ENCODE data around the gene ATP11A. TPM values are rescaled to one million over a fixed set of nuclear protein-coding genes. Genes with fewer than 3 reads are reported as not detected.

Gene ATP11A
- total RNA-seq, 1 donor from 2014 or later, result 80.6 TPM

DNA sequence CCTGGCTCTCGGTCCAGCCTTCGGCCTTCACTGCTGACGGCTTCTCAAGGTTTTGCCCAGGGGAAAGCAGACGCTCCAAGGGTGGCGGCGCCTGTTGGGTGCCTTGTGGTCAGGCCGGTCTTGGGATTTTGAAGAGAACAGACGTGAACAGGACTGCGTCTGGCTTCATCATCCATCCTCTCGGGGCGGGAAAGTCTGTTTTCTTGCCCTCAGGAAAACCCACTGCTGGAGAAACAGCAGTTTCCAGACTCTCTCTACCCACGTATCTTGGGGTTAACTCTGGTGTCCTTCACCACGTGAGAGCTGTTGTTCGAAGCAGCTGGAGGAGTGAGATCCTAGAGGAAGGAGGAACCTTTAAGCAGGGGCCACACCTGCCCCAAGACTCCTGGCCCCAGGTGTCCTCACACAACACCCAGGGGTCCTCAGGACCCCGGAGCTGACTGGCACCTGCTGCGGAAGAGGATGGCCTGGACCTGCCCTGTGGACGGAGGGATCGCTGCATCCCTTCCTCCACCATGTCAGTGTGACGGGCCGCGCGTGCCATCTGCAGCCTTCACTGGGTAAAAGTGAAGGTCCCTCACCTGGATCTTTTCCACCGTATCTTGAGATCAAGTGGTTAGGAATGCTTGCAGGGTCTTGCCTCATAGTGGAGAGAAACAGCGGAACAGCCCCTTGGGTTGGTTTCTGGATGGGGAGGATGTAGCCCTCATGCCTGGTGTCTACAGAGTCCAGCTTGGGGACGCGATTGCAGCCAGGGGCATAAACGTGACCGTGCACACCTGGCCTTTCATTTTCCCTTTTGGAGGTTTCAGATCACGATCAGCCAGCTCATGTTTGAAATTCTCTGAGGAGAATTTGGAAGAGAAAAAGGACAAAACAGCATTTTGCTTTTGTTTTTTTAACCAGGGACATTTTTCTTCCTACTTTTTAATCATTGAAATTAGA, 209.7 kb downstream of the ATP11A start:
- Mint-ChIP-seq H3K36me3 (ENCODE audit: low read depth) (no peaks in the 10 kb centered on the region), H3K9me3 (no peaks in the 10 kb centered on the region), H3K27me3 (peaks cover 5% of the 10 kb centered on the region), H3K4me1 (no peaks in the 10 kb centered on the region), H3K4me3 (no peak overlapping the region), H3K27ac (no peak overlapping the region)
- DNase-seq, result no peak
- intact Hi-C loops (cut with micrococcal nuclease), result no loop called here

DNA sequence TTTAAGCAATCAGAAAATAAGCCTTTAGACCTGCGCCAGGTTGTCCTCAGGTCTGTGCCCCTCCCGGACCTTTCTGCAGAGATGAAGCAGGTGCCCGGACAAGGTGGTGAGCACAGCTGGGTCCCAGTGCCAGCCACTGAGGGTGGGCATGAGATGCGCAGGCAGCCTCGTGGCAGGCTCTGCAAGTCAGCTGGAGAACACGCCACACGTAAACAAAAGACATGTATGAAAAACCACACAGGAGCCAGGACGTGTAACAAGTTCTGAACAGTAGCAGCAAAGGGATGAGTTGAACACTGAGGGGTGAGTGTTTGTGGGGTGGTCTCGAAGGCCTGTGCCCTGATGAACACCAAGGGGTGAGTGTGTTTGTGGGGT, 210.4 kb downstream of the ATP11A start:
- no peak overlapping the region for H3K27ac Mint-ChIP-seq
- H3K9me3 Mint-ChIP-seq, result no peaks in the 10 kb centered on the region
- no peak for DNase-seq
- peaks cover 5% of the 10 kb centered on the region for H3K27me3 Mint-ChIP-seq
- H3K36me3 Mint-ChIP-seq (ENCODE audit: low read depth), result no peaks in the 10 kb centered on the region
- intact Hi-C loops (cut with micrococcal nuclease), result no loop called here
- H3K4me3 Mint-ChIP-seq, result no peak overlapping the region
- H3K4me1 Mint-ChIP-seq, result no peaks in the 10 kb centered on the region

DNA sequence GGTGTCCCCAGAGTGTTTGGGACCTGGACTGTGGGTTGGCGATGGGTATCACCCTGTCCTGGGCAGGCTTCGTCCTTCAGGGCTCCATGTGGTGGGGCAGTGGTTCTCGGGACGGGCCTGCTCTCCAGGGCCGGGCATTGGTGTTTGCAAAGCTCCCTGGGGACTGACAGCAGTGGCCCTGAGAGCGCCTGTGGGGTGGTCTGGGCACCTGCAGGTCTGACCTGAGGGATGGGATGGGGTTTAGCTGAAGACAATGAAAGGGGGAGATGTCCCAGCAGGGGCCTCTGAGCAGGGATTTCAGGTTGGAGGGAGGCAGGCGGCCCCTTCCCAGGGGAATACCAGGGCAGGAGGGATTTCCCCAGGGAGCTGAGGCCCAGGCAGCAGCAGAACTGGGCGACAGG, 210.9 kb downstream of the ATP11A start:
- DNase-seq, result no peak
- Mint-ChIP-seq H3K27me3 (peaks cover 3% of the 10 kb centered on the region), H3K27ac (no peak overlapping the region), H3K4me1 (no peaks in the 10 kb centered on the region), H3K36me3 (ENCODE audit: low read depth) (no peaks in the 10 kb centered on the region), H3K9me3 (no peaks in the 10 kb centered on the region), H3K4me3 (no peak overlapping the region)
- intact Hi-C loops (cut with micrococcal nuclease), result no loop called here

DNA sequence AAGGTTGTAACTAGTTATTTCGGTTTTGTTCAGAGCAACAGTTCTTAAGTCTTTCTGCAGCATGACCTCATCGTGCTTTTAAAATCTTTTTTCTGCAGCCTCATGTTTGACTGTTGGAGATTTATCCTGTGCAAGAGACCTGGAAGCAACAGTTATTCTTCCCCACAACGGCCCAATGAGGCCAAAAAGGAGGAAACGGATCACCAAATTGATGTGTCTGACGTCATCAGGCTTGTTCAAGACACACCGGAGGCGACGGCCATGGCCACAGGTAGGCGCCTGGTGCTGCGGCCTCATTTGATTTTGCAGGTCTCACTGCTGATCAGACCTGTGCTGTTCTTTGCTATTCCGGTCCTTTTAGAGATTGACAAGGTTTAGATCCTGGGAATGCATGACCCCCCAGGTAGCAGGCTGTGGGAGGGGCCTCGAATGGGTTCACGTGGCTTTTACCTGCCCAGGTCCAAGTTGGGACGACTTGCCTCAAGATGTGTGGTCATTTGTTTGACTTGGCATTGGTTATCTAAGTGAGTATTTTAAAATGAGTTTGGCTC, 212.3 kb downstream of the ATP11A start:
- H3K36me3 Mint-ChIP-seq (ENCODE audit: low read depth), result no peaks in the 10 kb centered on the region
- H3K4me1 Mint-ChIP-seq, result no peaks in the 10 kb centered on the region
- H3K9me3 Mint-ChIP-seq, result no peaks in the 10 kb centered on the region
- H3K27me3 Mint-ChIP-seq, result no peaks in the 10 kb centered on the region
- DNase-seq, result no peak
- H3K4me3 Mint-ChIP-seq, result no peak overlapping the region
- H3K27ac Mint-ChIP-seq, result no peak overlapping the region
- intact Hi-C loops (cut with micrococcal nuclease), result no loop called here

DNA sequence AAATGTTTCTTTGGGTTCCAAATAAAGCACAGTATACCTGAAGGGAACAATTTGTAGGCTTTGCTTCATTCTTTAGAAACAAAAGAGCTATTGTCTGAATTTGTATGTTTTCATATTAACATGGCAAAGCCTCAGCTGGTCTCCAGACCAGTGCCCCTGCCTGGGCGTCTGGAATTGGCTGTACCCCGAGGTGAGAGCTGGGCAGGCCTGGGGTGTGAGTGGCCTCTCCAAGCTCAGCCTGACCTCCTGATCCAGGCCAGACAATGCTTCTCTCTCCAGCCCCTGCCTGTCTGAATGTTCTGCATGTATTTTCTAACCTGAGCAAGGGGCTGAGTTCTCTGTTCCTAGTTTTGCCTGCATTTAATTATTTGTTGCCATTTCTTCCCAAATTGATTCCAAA, 212.8 kb downstream of the ATP11A start:
- Mint-ChIP-seq H3K4me3 (no peak overlapping the region), H3K9me3 (no peaks in the 10 kb centered on the region), H3K27ac (no peak overlapping the region), H3K36me3 (ENCODE audit: low read depth) (no peaks in the 10 kb centered on the region), H3K4me1 (no peaks in the 10 kb centered on the region), H3K27me3 (no peaks in the 10 kb centered on the region)
- intact Hi-C loops (cut with micrococcal nuclease), result no loop called here
- no peak for DNase-seq

DNA sequence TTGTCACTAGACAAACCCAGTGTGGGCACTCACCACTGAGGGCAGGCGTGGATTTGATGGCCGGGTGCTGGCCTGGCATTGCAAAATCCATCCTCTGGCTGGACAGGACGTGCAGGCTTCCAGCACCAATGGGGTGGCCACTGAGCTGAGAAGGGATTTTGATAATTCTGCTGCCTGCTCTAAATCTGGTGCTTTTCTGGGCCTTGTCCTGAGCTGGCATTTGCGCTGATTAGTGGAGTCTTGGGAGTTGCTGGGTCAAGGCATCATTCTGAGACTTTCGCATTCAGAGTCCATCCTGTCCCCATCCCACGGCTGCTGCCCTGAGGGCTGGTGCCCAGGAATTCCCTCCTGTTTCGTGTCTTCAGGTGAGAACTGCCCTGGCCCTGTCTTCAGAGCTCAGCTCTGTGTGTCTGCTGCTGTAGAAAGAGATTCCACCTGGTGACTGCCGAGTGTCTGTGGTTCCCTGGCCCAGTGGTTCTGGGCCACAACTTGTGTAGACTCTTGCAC, 213.3 kb downstream of the ATP11A start:
- intact Hi-C loops (cut with micrococcal nuclease), result no loop called here
- no peak overlapping the region for H3K4me3 Mint-ChIP-seq
- H3K27me3 Mint-ChIP-seq, result no peaks in the 10 kb centered on the region
- no peaks in the 10 kb centered on the region for H3K36me3 Mint-ChIP-seq (ENCODE audit: low read depth)
- H3K27ac Mint-ChIP-seq, result no peak overlapping the region
- no peak for DNase-seq
- H3K9me3 Mint-ChIP-seq, result no peaks in the 10 kb centered on the region
- no peaks in the 10 kb centered on the region for H3K4me1 Mint-ChIP-seq

DNA sequence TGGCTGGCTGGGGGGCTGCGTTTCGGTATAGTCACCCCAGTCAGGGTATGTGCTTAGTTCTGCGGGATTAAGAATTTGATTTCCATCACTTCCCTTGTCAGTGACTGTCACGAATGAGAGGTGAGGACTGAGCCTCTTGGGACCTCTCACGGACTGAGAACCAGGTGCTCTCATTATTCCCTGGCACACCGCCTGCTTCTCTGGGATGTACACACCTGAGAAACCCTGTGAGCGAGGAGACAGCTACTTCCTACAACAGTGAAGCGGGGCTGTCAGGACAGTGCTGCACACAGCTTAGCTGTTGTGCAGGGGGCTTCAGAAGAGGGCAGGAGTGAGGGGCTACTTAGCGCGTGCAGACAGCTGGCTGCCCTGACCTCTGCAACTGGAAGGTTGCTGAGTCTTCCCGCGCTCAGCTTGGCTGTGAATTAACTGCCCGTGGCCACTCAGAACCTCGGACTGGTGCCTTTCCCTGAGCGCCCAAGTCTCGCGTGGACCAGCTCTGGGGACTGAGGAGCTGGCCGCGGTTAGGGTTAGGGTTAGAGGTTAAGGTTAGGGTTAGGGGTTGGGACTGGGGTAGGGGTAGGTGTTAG, 213.9 kb downstream of the ATP11A start:
- no peak for DNase-seq
- Mint-ChIP-seq H3K27ac (no peak overlapping the region), H3K4me3 (no peak overlapping the region), H3K4me1 (no peaks in the 10 kb centered on the region), H3K9me3 (no peaks in the 10 kb centered on the region), H3K27me3 (no peaks in the 10 kb centered on the region), H3K36me3 (ENCODE audit: low read depth) (no peaks in the 10 kb centered on the region)
- intact Hi-C loops (cut with micrococcal nuclease), result no loop called here

DNA sequence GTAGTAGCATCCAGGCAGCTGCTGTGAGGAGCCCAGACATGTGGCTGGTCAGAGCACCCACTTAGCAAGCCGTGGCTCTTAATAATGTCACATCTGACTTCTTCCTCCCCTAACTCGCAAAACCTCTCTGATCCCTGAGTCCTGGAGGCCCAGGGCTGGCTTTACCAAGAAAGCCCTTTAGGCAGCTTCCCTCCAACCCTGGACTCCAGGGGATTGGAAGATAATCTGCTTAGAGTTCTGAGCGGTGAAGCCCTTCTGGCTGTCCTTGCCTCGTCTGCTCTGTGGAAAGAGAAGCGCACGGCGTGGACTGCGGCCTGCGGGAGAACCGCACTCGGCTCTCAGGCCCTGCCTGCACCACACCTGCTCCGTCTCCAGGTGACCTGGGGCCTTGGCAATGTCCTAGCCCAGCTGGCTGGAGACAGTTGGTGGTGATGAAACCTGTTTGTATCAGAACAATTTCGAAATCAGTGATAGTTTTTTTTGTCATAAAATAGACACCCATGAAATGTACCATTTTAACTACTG, 214.7 kb downstream of the ATP11A start:
- intact Hi-C loops (cut with micrococcal nuclease), result no loop called here
- no peak for DNase-seq
- H3K4me3 Mint-ChIP-seq, result no peak overlapping the region
- no peak overlapping the region for H3K27ac Mint-ChIP-seq
- H3K27me3 Mint-ChIP-seq, result no peaks in the 10 kb centered on the region
- no peaks in the 10 kb centered on the region for H3K4me1 Mint-ChIP-seq
- no peaks in the 10 kb centered on the region for H3K36me3 Mint-ChIP-seq (ENCODE audit: low read depth)
- H3K9me3 Mint-ChIP-seq, result no peaks in the 10 kb centered on the region

DNA sequence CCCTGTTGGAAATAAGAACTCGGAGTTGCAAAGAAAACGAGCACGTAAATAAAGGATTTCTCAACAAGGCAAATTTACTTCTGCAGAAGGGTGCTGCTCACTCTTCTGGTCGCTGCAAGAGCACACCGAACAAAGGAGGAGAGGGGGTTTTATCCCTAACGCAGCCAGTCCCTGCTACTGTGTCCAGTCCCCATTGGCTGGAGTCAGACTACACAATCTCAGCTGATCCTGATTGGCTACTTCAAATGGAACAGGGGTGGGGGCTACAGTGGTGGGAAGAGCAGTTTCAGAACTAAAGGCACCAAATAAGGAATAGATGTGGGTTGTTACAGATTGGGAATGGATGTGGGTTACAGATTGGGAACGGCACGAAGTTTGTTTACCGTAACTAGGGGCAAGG, 215.2 kb downstream of the ATP11A start:
- intact Hi-C loops (cut with micrococcal nuclease), result no loop called here
- Mint-ChIP-seq H3K27ac (no peak overlapping the region), H3K4me1 (no peaks in the 10 kb centered on the region), H3K36me3 (ENCODE audit: low read depth) (no peaks in the 10 kb centered on the region), H3K4me3 (no peak overlapping the region), H3K27me3 (no peaks in the 10 kb centered on the region), H3K9me3 (no peaks in the 10 kb centered on the region)
- DNase-seq, result no peak

DNA sequence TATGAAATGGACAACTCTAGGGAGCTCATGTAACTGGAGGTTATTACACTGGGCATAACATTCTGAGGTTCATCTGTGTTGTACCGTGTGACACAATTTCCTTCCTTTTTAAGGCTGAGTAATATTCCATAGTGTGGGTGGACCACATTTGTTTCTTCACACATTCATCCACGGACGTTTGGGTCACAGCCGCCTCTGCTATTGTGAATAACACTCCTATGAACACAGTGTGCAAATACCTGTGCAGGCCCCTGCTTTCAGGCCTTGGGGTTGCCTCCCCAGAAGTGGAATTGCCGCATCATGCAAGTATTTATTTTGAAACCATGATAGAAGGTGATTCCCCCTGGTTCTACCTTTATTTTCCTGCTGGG, 215.8 kb downstream of the ATP11A start:
- Mint-ChIP-seq H3K27me3 (no peaks in the 10 kb centered on the region), H3K4me3 (no peak overlapping the region), H3K9me3 (no peaks in the 10 kb centered on the region), H3K4me1 (no peaks in the 10 kb centered on the region), H3K36me3 (ENCODE audit: low read depth) (no peaks in the 10 kb centered on the region), H3K27ac (no peak overlapping the region)
- no peak for DNase-seq
- intact Hi-C loops (cut with micrococcal nuclease), result no loop called here

DNA sequence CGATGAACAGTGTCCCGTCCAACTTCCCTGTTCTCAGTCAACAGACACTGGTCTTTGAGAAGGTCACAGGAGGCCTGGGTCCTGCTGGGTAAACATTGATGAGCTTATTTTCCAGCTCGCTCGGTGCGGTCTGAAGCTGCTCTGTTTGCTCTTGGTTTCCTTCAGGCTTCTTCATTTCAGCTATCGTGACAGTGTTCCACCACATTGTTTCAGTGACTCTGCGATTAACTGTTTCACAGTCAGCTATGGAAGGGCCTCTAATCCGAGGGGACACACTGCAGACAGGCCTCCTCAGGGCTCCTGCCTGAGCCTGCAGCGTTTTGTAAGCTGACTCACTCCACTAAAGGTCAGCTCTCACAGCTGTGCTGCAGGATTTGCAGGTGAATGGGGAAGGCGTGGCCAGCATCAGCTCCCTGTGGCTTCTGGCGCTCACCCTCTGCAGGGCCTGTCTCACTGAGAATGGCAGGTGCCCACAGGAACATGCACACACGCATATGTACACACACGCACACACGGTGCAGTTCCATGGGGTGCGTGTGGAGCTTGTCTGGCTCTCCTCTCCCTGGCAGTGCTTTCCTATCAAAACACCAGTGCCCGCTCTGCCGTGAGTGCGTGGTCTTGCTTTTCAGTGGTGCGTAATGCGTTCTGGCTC, 216.3 kb downstream of the ATP11A start:
- Mint-ChIP-seq H3K27ac (no peak overlapping the region), H3K36me3 (ENCODE audit: low read depth) (no peaks in the 10 kb centered on the region), H3K9me3 (no peaks in the 10 kb centered on the region), H3K4me3 (no peak overlapping the region), H3K27me3 (no peaks in the 10 kb centered on the region), H3K4me1 (no peaks in the 10 kb centered on the region)
- intact Hi-C loops (cut with micrococcal nuclease), result no loop called here
- DNase-seq, result no peak

DNA sequence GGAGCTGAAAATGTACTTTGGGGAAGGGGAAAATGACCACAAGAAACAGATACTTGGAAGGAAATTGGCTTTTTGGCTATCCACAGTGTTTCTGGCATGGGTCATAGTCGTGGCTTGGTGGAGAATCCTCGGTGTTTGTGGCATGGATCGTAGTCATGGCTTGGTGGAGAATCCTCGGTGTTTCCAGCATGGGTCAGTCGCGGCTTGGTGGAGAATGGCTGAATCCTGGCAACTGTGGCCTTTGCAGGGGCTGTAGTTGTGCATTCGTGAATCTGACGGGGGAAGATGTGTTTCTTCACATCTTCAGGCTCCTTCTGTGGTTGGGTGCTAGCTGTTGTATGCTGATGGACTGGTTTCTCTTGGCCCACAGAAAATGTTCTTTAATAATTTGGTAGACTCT, 217.4 kb downstream of the ATP11A start:
- no peaks in the 10 kb centered on the region for H3K9me3 Mint-ChIP-seq
- H3K36me3 Mint-ChIP-seq (ENCODE audit: low read depth), result no peaks in the 10 kb centered on the region
- intact Hi-C loops (cut with micrococcal nuclease), result no loop called here
- no peak overlapping the region for H3K27ac Mint-ChIP-seq
- no peak for DNase-seq
- H3K4me3 Mint-ChIP-seq, result no peak overlapping the region
- H3K4me1 Mint-ChIP-seq, result no peaks in the 10 kb centered on the region
- H3K27me3 Mint-ChIP-seq, result no peaks in the 10 kb centered on the region

DNA sequence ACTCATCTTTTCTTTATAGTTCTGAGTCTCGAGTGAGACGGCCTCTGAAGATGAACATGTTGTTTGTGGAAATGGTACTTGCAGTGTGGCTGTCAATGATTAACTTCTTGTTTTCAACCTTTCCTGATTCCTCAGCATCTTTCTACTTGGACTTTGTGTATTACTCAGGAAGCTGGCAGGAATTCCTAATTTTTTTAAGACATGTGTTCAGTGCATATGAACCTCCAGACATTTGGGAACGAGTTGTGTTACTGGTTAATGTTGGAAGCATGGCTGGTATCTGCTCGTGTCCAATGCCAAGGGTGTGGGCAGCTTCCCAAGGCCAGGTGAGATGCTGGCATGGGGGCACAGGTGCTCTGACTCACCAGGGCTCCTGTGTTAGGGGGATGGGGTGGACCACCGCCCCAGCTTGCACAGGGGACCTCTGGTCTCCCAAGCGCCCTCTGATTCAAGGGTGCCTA, 218.1 kb downstream of the ATP11A start:
- Mint-ChIP-seq H3K27me3 (no peaks in the 10 kb centered on the region), H3K4me3 (no peak overlapping the region), H3K36me3 (ENCODE audit: low read depth) (no peaks in the 10 kb centered on the region), H3K27ac (no peak overlapping the region), H3K9me3 (no peaks in the 10 kb centered on the region), H3K4me1 (no peaks in the 10 kb centered on the region)
- DNase-seq, result no peak
- intact Hi-C loops (cut with micrococcal nuclease), result no loop called here

DNA sequence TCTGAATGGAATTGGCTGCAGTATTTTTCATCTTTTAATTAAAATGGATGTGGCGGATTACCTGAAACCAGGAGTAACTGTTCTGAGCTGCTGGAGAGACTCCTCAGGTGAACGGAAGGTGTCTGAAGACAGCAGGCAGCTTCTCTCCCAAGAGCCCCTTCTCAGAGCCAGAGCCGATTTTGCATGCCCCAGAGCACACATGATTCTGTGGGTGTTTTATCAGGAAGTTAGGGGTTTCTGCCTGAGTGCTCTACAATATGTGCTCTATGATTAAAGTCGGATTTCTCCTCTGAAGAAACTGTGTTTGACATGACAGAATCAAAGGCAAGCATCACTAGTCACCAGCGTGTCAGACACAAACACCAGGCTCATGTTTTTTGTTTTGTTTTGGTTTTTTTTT, 218.5 kb downstream of the ATP11A start:
- no peak overlapping the region for H3K4me3 Mint-ChIP-seq
- no peak overlapping the region for H3K27ac Mint-ChIP-seq
- H3K27me3 Mint-ChIP-seq, result no peaks in the 10 kb centered on the region
- intact Hi-C loops (cut with micrococcal nuclease), result no loop called here
- H3K36me3 Mint-ChIP-seq (ENCODE audit: low read depth), result no peaks in the 10 kb centered on the region
- H3K9me3 Mint-ChIP-seq, result no peaks in the 10 kb centered on the region
- DNase-seq, result no peak
- no peaks in the 10 kb centered on the region for H3K4me1 Mint-ChIP-seq
